Neuronal stem cell (in vitro differentiated cells): Measurements from ENCODE around the gene S1PR3.

Experiments used
- DNase-seq: peaks from one replicate; pipeline ENCODE4 v3.0.0-alpha.2; 2013; ENCODE audit warnings: low spot score
- H2AFZ ChIP-seq: one replicate; pipeline ENCODE4 v1.6.1; 2013; ENCODE audit warnings: mild to moderate bottlenecking, low read length, inconsistent platforms
- H2AK5ac ChIP-seq: 2 replicates; pipeline ENCODE4 v1.6.1; 2013; ENCODE audit warnings: low read depth, mild to moderate bottlenecking, inconsistent platforms, low read length, moderate library complexity, mixed read lengths
- H2BK120ac ChIP-seq: 2 replicates; pipeline ENCODE4 v1.6.1; 2013; ENCODE audit warnings: low read depth, mild to moderate bottlenecking, inconsistent platforms, low read length, moderate library complexity, mixed read lengths
- H2BK12ac ChIP-seq: one replicate; pipeline ENCODE4 v1.6.1; 2013; ENCODE audit warnings: low read length, inconsistent platforms
- H2BK15ac ChIP-seq: 2 replicates; pipeline ENCODE4 v1.6.1; 2013; ENCODE audit warnings: mild to moderate bottlenecking, low read length, inconsistent platforms, mixed read lengths
- H2BK5ac ChIP-seq: one replicate; pipeline ENCODE4 v1.6.1; 2013; ENCODE audit warnings: inconsistent platforms, mild to moderate bottlenecking, low read length, moderate library complexity
- H3K14ac ChIP-seq: one replicate; pipeline ENCODE4 v1.6.1; 2013; ENCODE audit warnings: low read length, inconsistent platforms
- H3K18ac ChIP-seq: 2 replicates; pipeline ENCODE4 v1.6.1; 2013; ENCODE audit warnings: low read length, inconsistent platforms
- H3K23ac ChIP-seq: 2 replicates; pipeline ENCODE4 v1.6.1; 2013; ENCODE audit warnings: low read depth, mild to moderate bottlenecking, mixed read lengths, low read length, inconsistent platforms; ENCODE audit not compliant: poor library complexity
- H3K27ac ChIP-seq: replicated peaks from 3 replicates; pipeline ENCODE4 v1.5.1; 2013; ENCODE audit warnings: low read length, inconsistent platforms
- H3K27me3 ChIP-seq, 3 experiments: 2 replicates each; pipeline ENCODE4 v1.6.1; 2013; ENCODE audit warnings: low read length in 3 of 3, mild to moderate bottlenecking in 2 of 3, inconsistent platforms in 1 of 3, low read depth in 1 of 3, mixed read lengths in 1 of 3, moderate library complexity in 1 of 3; ENCODE audit not compliant: control insufficient read depth in 3 of 3, insufficient read depth in 3 of 3
- H3K36me3 ChIP-seq, 2 donors: replicated peaks in 1 of 2; 2 replicates each; pipeline ENCODE4 v1.6.1; 2013; ENCODE audit warnings: low read length in 2 of 2; ENCODE audit not compliant: control insufficient read depth in 2 of 2, insufficient read depth in 2 of 2
- H3K4ac ChIP-seq: 2 replicates; pipeline ENCODE4 v1.6.1; 2013; ENCODE audit warnings: inconsistent platforms, mild to moderate bottlenecking, low read length, moderate library complexity
- H3K4me1 ChIP-seq, 2 donors: 1 replicate in 1 of 2; 2 replicates in 1 of 2; pipeline ENCODE4 v1.6.1; 2013; ENCODE audit warnings: low read length in 2 of 2, low read depth in 1 of 2; ENCODE audit not compliant: control insufficient read depth in 2 of 2, insufficient read depth in 1 of 2
- H3K4me2 ChIP-seq: one replicate; pipeline ENCODE4 v1.6.1; 2013; ENCODE audit warnings: mild to moderate bottlenecking, low read length, inconsistent platforms; ENCODE audit not compliant: insufficient read depth, poor library complexity, severe bottlenecking
- H3K4me3 ChIP-seq, 2 donors: 2 replicates each; pipeline ENCODE4 v1.5.1; 2013; ENCODE audit warnings: low read length in 2 of 2, mild to moderate bottlenecking in 2 of 2, inconsistent platforms in 1 of 2, moderate library complexity in 1 of 2
- H3K79me1 ChIP-seq: one replicate; pipeline ENCODE4 v1.6.1; 2013; ENCODE audit warnings: low read depth, mild to moderate bottlenecking, inconsistent platforms, low read length, moderate library complexity
- H3K9ac ChIP-seq: one replicate; pipeline ENCODE4 v1.6.1; 2013; ENCODE audit warnings: mild to moderate bottlenecking, low read depth, low read length, inconsistent platforms; ENCODE audit not compliant: poor library complexity
- H3K9me3 ChIP-seq, 2 donors: replicated peaks in 1 of 2; 2 replicates each; pipeline versions ENCODE3 to v1.6.1; 2013; ENCODE audit warnings: low read length in 2 of 2, mild to moderate bottlenecking in 2 of 2, inconsistent platforms in 1 of 2, low read depth in 1 of 2, mixed read lengths in 1 of 2, moderate library complexity in 1 of 2; ENCODE audit not compliant: control insufficient read depth in 2 of 2, insufficient read depth in 1 of 2
- H4K8ac ChIP-seq: one replicate; pipeline ENCODE4 v1.6.1; 2013; ENCODE audit warnings: low read depth, mild to moderate bottlenecking, inconsistent platforms, low read length, moderate library complexity
- H4K91ac ChIP-seq: one replicate; pipeline ENCODE4 v1.6.1; 2013; ENCODE audit warnings: low read length, low read depth, mild to moderate bottlenecking, inconsistent platforms; ENCODE audit not compliant: poor library complexity
- WGBS, 2 donors: extraction: QIAGEN DNeasy Blood & Tissue Kit; methylation state at CpG; one replicate each; pipeline ENCODE4 v1.1.7; 2013; ENCODE audit warnings: missing lambda C conversion rate in 2 of 2, mixed read lengths in 1 of 2; ENCODE audit not compliant: insufficient read length in 2 of 2, insufficient replicate concordance in 1 of 2; ENCODE audit errors: extremely low coverage in 2 of 2; 5-methylcytosine and 5-hydroxymethylcytosine counted together

S1PR3 gene

GRCh38 chr9:89053301-89053700, 62.0 kb downstream of the S1PR3 start:
- no peak overlapping the region for H2AFZ ChIP-seq
- no peak overlapping the region for H3K4me3 ChIP-seq
- H2BK5ac ChIP-seq: no peak overlapping the region
- no peak overlapping the region for H3K4ac ChIP-seq
- peaks cover 0 to 2% of the 10 kb centered on the region in 2 donors for H3K9me3 ChIP-seq
- no peak overlapping the region for H3K18ac ChIP-seq
- H3K36me3 ChIP-seq: peaks cover 5 to 85% of the 10 kb centered on the region in 2 donors
- no peak overlapping the region for H3K23ac ChIP-seq
- H2AK5ac ChIP-seq: no peak overlapping the region
- no CpG with 5 or more reads among the region's 5 CpGs for WGBS, 2 donors
- H3K79me1 ChIP-seq: no peaks in the 10 kb centered on the region
- H3K4me1 ChIP-seq: peaks cover 0 to 7% of the 10 kb centered on the region in 2 donors
- H4K91ac ChIP-seq: no peak overlapping the region
- no peak overlapping the region for H2BK15ac ChIP-seq
- H3K4me2 ChIP-seq: no peak overlapping the region
- no peak overlapping the region for H3K14ac ChIP-seq
- no peak for DNase-seq
- no peak overlapping the region for H4K8ac ChIP-seq
- H3K27me3 ChIP-seq: no peaks in the 10 kb centered on the region
- H3K27ac ChIP-seq: no peak overlapping the region
- H2BK120ac ChIP-seq: no peak overlapping the region
- no peak overlapping the region for H2BK12ac ChIP-seq
- H3K9ac ChIP-seq: peak overlapping the region; percentile 0
